GM20000 (cell line): Measurements from ENCODE around the gene NRIP3.

Source experiments
- DNase-seq: peaks from one replicate; pipeline ENCODE4 v3.0.0; 2012; ENCODE audit warnings: low spot score
- TF ChIP-seq, protein P1 (sequence below): IDR thresholded peaks from 2 replicates; pipeline ENCODE4 v1.5.1; 2012; ENCODE audit warnings: mild to moderate bottlenecking, control low read depth; ENCODE audit errors: extremely low read depth, missing control alignments

NRIP3 gene

GRCh38 chr11:9029422-9029821 lies 25.6 kb upstream of the NRIP3 start:
- TF ChIP-seq, protein P1, sequence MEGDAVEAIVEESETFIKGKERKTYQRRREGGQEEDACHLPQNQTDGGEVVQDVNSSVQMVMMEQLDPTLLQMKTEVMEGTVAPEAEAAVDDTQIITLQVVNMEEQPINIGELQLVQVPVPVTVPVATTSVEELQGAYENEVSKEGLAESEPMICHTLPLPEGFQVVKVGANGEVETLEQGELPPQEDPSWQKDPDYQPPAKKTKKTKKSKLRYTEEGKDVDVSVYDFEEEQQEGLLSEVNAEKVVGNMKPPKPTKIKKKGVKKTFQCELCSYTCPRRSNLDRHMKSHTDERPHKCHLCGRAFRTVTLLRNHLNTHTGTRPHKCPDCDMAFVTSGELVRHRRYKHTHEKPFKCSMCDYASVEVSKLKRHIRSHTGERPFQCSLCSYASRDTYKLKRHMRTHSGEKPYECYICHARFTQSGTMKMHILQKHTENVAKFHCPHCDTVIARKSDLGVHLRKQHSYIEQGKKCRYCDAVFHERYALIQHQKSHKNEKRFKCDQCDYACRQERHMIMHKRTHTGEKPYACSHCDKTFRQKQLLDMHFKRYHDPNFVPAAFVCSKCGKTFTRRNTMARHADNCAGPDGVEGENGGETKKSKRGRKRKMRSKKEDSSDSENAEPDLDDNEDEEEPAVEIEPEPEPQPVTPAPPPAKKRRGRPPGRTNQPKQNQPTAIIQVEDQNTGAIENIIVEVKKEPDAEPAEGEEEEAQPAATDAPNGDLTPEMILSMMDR, result no peak
- DNase-seq, result no peak

DNA sequence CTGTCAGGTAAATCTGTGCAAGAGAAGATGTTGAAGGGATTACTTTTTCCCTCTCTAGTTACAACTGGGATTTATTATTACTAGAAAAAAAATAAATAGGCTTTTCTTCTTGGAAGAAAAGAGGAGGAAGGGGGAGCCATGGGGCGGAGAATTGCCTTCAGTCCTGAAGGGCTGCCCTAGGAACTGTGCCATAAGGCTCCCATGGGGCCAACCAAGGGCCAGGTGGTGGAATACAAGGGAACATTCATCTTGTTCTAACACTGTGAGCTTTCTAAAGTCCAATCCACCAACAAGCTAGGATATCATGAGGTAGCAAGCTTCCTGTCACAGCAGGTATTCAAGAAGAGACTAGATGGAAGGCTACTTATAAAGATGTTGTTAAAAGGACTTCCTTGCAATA lies 24.8 kb upstream of the NRIP3 start:
- TF ChIP-seq, protein P1, result no peak
- no peak for DNase-seq

DNA sequence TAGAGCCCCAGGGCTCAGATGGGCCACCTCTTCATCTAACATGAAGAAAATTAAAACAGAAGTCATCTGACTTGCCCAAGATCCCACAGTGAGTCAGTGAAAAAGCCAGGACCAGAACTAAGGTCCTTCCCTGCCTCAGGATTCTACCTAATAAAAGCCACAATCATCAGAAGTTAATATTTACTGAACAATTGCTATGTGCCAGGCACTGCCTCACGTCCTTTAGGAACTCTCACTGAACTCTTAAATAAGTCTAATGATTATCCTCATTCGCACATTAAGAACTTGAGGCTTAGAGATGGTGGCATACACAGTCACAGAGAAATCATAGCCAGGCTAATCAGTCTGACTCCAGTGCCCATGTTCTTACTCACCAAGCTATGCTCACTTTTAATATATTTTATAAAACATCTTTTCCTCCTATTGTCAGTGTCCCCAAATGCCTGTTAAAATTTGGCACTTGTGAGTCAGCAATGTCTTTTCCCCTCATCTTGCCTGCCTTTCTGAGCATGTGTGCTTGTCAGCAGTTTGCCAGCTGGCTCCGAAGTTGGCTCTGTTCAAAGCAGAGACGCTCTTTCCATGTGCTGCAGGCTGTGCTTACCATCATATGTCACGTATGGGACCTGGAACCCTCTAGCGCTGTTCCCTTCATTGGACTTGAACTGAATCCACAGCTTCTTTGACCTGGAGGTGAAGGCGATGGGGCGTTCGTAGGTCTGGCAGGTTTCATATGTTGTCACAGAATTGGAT lies 21.5 kb upstream of the NRIP3 start:
- TF ChIP-seq, protein P1, result no peak
- no peak for DNase-seq

GRCh38 chr11:9022961-9023680 lies 19.3 kb upstream of the NRIP3 start:
- TF ChIP-seq, protein P1, result no peak

GRCh38 chr11:9020916-9021315 lies 17.1 kb upstream of the NRIP3 start:
- no peak for DNase-seq
- TF ChIP-seq, protein P1, result no peak

More at GRCh38 chr11:9022961-9023680, 19.3 kb upstream of the NRIP3 start:
- no peak for DNase-seq

DNA sequence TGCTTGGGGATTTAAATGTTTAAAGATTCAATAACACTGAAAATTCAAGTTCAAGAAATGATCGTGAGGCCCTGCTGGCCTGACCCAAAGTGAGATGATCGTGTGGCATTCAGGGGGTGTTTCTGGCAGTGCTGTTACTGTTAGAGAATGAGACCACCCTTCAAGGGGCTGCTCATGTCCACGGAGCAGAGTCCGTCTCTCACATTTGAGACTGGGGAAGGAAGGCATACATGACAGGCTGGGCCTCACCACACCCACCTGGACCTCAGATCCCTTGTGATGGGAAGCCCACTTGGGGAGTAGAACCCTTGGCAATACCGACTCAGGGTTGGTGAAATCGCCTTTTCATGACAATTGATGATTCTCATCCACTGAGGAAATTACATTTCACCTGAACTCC lies 16.1 kb upstream of the NRIP3 start:
- TF ChIP-seq, protein P1, result no peak

GRCh38 chr11:9017773-9018172 lies 14.0 kb upstream of the NRIP3 start:
- no peak for DNase-seq
- TF ChIP-seq, protein P1, result no peak

More for the DNA sequence above, 16.1 kb upstream of the NRIP3 start:
- DNase-seq, result no peak
